CD4-positive, alpha-beta T cell treated with Interleukin-1 beta for 1 hour (primary cell): ENCODE data around the gene CYTH3.

Experiments
- DNase-seq, 2 donors: peaks; one replicate each; pipeline ENCODE4 v3.0.0-alpha.2; 2020 to 2022

Gene CYTH3

DNA sequence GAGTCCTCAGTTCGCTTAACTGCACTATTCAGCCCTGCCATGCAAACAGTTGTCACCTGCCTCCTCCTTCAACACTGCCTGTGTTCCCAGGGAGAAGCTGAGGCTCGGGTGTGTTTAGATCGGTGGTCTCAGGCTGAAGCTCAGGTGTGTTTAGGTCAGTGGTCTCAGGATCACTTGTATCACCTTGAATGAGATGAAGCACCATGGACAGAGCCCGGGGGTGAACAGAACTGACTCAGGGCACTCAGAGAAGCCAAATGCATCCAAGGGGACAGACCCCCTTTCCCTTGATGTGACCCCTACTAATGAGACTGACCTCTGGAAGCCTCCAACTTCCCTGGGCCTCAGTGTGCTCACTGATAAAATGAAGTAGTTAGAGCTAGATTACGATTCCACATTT is 84.0 kb downstream of the CYTH3 start:
- DNase-seq = no peak

DNA sequence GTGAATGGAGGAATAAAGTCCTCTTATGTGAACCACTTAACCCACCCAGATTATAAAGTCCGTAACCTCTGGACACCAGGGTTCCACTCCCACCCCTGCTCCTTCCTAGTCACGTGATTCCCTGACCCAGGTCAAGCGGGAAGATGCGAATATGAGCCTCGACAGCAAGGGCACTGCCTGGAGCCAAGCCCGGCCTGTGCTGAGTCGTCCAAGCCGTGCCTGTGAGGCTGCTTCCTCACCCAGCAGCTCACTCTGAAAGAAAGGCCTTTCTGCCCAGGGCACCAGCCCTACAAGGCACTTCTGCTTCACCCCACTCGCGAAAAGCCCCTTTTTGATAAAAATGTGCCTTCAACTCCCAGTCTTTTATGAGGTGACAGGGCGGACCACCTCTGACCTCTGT is 85.8 kb downstream of the CYTH3 start:
- no peak for DNase-seq

GRCh38 chr7:6182993-6183392 is 89.4 kb downstream of the CYTH3 start:
- DNase-seq = no peak

DNA sequence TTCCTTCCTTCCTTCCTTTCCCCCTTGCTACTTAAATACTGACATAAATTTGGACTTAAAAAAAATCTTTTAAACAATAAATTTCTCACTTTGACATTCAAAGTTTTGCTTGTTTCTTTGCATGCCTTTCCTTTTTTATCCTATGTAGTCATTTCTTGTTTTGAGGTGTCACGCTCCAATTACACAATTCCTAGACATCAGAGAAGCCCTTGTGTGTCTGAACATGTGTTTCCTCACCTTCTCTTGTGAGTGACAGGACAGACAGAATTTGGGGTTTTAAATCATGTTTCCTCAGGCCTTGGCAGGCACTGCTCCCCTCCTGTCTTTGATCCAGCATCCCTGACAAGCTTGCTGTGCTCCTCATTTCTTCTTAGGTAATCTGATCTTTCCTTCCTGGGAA is 91.3 kb downstream of the CYTH3 start:
- no peak for DNase-seq

DNA sequence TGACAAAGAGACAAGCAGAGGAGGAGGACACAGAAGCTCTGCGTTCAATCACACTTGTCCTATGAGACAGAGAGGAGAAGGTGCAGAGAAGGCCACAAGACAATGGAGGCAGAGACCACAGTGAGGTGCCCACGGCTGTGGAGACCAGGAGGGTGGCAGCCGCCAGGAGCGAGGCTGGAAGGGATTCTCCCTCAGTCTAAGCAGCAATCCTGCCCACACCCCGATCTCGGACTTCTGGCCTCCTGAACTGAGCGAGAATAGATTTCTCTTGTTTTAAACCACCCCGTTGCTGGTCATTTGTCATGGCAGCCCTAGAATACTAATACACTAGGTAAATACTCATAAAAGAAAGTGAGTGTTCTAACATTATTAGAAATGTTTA is 92.1 kb downstream of the CYTH3 start:
- no peak for DNase-seq

GRCh38 chr7:6179620-6180343 is 92.6 kb downstream of the CYTH3 start:
- DNase-seq = no peak

DNA sequence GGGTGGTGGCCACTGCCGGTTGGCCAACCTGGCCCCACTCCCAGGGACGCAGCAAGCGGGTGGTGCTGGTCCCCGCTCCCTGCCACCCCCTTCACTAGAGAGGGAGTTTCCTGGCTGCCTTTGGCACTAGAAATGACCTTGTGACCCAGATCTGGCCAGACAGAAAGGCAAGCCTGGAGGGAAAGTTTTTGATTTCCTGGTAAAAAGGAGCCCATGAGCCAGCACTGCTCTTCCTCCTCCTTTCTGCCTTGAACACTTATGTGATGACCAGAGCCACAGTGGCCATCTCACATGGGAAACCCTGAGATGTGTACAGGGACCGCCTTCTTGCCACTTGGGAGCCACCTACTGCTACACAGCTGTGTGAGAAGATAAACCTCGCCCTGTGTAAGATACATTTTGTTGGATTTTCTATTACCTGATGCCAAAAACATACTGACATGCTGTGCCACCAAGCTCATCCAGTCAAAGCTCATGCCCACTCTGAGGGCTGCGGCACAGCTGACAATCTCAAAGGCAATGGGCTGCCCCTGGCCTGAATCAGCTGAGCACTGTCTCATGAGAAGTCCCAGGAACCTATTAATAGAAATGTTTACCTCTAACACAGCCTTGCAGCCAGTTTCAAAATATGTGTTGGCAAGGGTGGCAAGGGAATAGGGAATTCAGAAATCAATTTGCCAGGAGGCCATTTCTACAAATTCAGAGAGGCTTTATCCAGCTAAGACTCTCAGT is 94.0 kb downstream of the CYTH3 start:
- DNase-seq = no peak

GRCh38 chr7:6175645-6176044 is 96.8 kb downstream of the CYTH3 start:
- peak in 1 of 2 donors; percentile 27 for DNase-seq

- DNase-seq = no peak
Observed at GRCh38 chr7:6172910-6173295, 99.5 kb downstream of the CYTH3 start.

DNA sequence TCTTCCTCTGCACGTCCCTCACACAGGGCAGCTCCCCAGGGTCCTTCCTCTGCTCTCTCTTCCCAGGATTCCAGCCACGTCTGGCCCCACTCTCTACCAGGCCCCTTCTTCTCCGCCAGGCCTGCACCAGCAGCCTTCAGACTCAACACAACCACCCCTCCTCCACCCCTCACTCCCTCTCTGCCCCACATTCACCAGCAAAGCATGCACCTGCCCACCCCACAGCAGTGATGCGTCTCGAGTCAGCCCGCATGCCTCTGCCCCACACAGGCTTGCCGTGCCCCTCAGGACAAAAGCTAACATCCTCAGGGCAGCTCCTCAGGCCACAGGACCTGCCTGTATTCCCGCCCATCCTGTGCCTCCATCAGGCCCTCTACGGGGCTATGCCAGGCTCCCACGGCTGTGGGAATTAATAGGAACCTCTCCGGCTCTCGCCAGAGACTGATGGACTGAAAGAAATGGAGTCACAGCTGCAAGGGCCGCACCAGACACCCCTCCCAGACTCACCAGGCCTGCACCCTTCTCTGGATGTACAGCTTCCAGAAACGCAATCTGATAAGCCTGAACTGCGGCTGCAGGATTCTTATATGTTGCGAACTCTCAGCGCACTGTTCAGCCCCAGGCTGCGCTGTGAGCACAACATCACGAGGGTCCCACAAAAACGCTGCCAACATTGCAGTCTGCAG is 100.1 kb downstream of the CYTH3 start:
- no peak for DNase-seq

DNA sequence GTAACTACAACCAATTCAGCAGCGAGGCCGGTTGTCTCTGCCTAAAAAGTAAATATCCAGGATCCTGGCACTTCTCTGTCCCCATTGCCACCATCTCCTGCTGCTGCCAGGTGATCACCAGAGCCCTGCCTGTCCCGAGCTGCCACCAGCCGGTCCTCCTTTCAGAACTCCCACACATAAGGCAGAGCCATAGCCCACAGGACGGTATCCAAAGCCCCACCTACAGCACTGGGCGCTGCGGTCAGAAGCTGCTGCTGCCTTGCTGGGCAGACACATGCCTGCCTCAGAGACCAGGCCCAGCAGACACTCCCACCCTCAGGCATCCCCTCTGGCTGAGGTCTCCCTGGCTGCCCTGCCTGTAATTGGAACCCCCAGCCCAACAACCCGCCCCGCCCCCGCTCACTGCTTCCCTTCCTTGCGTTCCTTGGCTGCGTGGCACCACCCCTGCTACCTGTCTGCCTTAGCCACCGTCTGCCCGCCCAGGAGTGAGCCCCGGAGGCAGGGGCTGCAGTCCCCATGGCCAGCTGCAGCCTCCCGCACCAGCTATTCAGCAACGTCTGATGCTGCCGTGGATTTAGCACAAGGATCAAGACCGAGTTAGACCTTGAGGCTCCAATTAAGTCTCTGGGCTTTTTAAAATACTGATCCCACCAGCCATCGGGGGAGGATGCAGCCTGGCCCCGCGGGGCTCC is 100.7 kb downstream of the CYTH3 start:
- DNase-seq = no peak

DNA sequence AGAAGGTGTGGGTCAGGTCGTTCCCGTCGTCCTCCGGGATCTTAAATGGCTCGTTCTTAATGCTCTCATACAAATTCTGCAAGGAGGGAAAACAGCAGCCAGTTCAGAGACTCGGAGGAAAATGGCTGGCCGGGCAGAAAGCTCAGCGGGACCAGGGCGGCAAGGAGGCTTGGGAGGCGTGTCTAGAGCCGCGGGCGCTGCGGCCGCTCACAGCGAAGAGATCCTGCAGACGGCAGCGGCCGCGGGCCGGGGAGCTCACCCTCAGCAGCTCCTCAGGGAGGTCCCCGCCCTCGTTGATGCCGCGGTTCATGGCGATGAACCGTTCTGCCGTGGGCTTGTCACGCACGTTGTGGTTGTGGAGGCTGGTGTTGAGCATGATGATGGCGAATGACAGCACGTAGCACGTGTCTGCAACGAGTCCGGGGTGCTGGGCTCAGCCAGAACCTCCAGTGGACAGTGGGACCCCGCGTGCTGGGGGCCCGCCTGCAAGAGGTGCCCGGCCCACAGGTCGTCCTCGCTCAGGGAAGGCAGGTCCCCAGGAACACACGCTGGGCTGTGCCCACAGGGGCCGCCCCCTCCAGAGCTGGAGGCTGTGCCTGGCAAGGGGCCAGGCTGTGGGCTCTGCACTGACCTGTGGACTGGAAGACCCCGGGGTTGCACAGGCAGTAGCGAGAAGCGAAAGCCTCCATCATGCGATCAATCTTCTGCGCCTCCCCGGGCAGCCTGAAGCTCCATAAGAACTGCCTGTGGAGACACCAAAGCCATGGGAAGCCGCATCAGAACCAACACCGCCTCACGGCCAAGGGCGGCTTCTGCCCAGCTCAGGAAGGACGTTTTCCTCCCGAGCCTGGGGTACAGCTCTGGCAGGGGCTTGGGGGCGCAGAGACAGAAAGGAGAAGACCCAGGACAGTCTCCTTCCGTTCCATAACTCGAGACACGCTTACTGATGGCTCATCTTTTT is 101.6 kb downstream of the CYTH3 start:
- DNase-seq = no peak

DNA sequence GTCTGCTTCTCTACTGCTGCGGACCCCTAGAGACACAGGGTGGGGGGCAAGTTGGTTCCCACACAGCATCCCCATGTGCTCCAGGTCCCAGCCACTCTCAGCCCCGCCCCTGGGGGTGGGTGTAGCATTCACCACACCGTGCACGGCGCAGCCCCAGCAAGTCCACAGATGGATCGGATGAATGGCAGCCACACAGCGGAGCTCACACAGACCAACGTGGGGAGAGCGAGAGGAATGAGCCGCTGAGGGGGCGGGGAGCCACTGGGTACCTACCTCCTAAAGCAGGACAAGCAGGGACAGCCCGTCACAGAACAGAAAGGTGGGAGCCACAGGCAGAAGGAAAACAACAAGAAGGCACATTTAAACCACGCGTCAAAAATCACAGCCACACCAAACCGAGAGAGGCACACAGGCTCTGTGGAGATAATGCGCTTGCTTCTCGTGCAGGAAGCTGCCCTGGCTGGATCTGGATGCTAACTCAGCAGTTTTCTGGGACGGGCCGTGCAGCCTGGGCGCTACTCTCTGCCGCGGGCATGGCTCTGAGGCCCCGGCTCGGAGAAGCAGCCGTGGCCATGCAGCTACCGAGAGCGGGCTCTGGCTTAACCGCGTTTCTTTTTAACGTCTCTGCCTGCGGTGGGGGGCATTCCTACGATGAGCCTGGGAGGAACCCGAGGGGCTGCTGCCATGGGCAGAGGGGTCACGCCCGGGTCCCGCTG is 102.5 kb downstream of the CYTH3 start:
- no peak for DNase-seq

DNA sequence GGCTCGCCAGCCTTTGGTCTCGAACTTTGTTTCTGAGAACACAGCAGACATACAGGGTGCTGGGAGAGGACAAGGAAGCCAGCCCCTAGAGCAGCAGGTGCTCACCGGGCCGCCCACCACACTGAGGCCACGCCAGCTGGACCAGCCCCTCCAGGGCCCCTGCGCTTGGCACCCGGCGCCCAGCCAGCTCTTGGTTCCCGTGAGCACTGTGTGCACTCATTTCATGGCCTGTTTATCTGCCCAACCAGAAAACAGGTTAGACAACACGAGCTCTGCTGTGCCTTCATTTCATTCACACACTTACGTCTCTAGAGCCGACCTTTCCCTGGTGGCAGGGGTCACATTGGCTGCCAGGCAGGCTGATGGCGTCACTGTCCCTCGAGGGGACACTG is 104.0 kb downstream of the CYTH3 start:
- DNase-seq = no peak

GRCh38 chr7:6167587-6168476 is 104.6 kb downstream of the CYTH3 start:
- no peak for DNase-seq

- DNase-seq = no peak
Observed at GRCh38 chr7:6167004-6167551, 105.3 kb downstream of the CYTH3 start.

- DNase-seq = no peak
Observed at GRCh38 chr7:6166443-6166891, 106.0 kb downstream of the CYTH3 start.

GRCh38 chr7:6165521-6166320 is 106.7 kb downstream of the CYTH3 start:
- DNase-seq = no peak

DNA sequence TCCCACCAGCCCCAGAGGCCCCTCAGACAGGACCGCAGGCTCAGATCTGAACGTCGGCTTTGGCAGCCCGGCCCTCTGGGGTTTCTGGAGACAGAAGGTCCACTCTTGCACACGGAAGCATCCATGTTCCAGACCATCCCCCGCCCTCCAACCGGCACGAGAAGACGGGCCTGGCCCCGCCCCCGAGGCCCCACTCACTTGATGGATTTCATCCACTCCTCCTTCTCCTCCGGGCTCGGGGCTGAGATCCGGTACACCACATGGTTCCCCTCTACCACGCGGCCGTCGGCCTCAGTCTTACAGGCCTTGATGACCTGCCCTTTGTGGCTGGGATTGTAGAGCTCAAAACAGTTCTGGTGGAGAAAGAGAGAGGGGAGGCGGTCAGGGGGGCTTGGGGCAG is 107.3 kb downstream of the CYTH3 start:
- no peak for DNase-seq
